Measurements from ENCODE around the gene POU3F3.

GRCh38 chr2:104836841-104837240 lies 17.1 kb upstream of the POU3F3 start:
- TF ChIP-seq CTCF (conservative IDR thresholded peaks at IDR 0.05; ENCODE audit: low read length) (no peak), EZH2phosphoT487 (IDR thresholded peaks at IDR 0.05; ENCODE audit: borderline replicate concordance) (no peak)
